Mesodermal cell (in vitro differentiated cells): Measurements from ENCODE around the gene NEDD9. TPM values are rescaled to one million over a fixed set of nuclear protein-coding genes. Genes with fewer than 3 reads are reported as not detected.
A peak's percentile ranks its signal among the peaks of the same experiment; 100 is the strongest.

Experiments used
- H3K27ac ChIP-seq: 2 replicates; pipeline ENCODE4 v1.7.0; 2013; ENCODE audit warnings: mild to moderate bottlenecking, low read depth, low read length, moderate library complexity; ENCODE audit not compliant: severe bottlenecking
- H3K36me3 ChIP-seq: 2 replicates; pipeline ENCODE4 v1.7.1; 2013; ENCODE audit warnings: mild to moderate bottlenecking, low read length, moderate library complexity; ENCODE audit not compliant: control insufficient read depth, insufficient read depth
- H3K4me1 ChIP-seq: one replicate; pipeline ENCODE4 v1.7.1; 2013; ENCODE audit warnings: mild to moderate bottlenecking, low read length; ENCODE audit not compliant: insufficient read depth, control insufficient read depth, poor library complexity, severe bottlenecking
- H3K4me3 ChIP-seq: 2 replicates; pipeline ENCODE4 v1.7.0; 2013; ENCODE audit warnings: low read length, control low read depth, mild to moderate bottlenecking; ENCODE audit not compliant: insufficient read depth, poor library complexity, severe bottlenecking; ENCODE audit errors: extremely low read depth
- H3K9me3 ChIP-seq: 2 replicates; pipeline ENCODE4 v1.7.1; 2013; ENCODE audit warnings: mild to moderate bottlenecking, low read length, moderate library complexity; ENCODE audit not compliant: control insufficient read depth
- WGBS, 2 experiments: methylation state at CpG; one replicate each; pipeline ENCODE4 v1.1.5; 2013; ENCODE audit warnings: missing lambda C conversion rate in 2 of 2; ENCODE audit not compliant: insufficient coverage in 2 of 2; 5-methylcytosine and 5-hydroxymethylcytosine counted together
- polyA plus RNA-seq, 2 experiments: library from polyadenylated mRNA; stranded (reverse); fragments of 50-300 nt; gene quantifications; one replicate each; pipeline ENCODE4 v1.2.3, GENCODE V29; 2013

NEDD9 gene
- 16.7 TPM for polyA plus RNA-seq (2013, experiment 1 of 2)
- 16.1 TPM for polyA plus RNA-seq (2013, experiment 2 of 2)

- Histone ChIP-seq H3K9me3 (no peaks in the 10 kb centered on the region), H3K4me3 (peak within 1 kb of the TSS; percentile 70), H3K27ac (peak within 1 kb of the TSS; percentile 91), H3K36me3 (no peaks in the 10 kb centered on the region), H3K4me1 (peaks cover 27% of the 10 kb centered on the region)
- WGBS, 2 experiments: 1% methylated on average over 16 to 23 of the region's 24 CpGs
Observed at GRCh38 chr6:11232193-11232769, at the start of gene NEDD9. NEDD9 (minus strand) TSS chr6:11232668; CDS start chr6:11232515, 153 bp downstream.

- Histone ChIP-seq H3K4me1 (peaks cover 24% of the 10 kb centered on the region), H3K36me3 (no peaks in the 10 kb centered on the region), H3K27ac (no peak overlapping the region), H3K4me3 (no peak overlapping the region), H3K9me3 (peaks cover 14% of the 10 kb centered on the region)
- WGBS, 2 experiments: 100% methylated on average over 2 of the region's 2 CpGs
Observed at GRCh38 chr6:11282245-11282644, 49.8 kb upstream of the NEDD9 start.

- WGBS, 2 experiments: 80% methylated on average over 2 of the region's 4 CpGs; no CpG with 5 or more reads in 1 of the 2 experiments
- Histone ChIP-seq H3K27ac (no peak overlapping the region), H3K9me3 (peaks cover 7% of the 10 kb centered on the region), H3K4me1 (peaks cover 37% of the 10 kb centered on the region), H3K4me3 (no peak overlapping the region), H3K36me3 (no peaks in the 10 kb centered on the region)
Observed at GRCh38 chr6:11280394-11280793, 47.9 kb upstream of the NEDD9 start.

GRCh38 chr6:11279284-11279689 lies 46.8 kb upstream of the NEDD9 start:
- Histone ChIP-seq H3K4me3 (no peak overlapping the region), H3K27ac (no peak overlapping the region), H3K4me1 (peaks cover 37% of the 10 kb centered on the region), H3K36me3 (no peaks in the 10 kb centered on the region), H3K9me3 (peaks cover 7% of the 10 kb centered on the region)
- 92 to 100% methylated on average over 2 to 12 of the region's 17 CpGs for WGBS, 2 experiments

GRCh38 chr6:11278207-11278559 lies 45.7 kb upstream of the NEDD9 start:
- H3K4me3 ChIP-seq: no peak overlapping the region
- peak overlapping the region; percentile 91 for H3K27ac ChIP-seq
- 56 to 73% methylated on average over 4 of the region's 6 CpGs for WGBS, 2 experiments
- peaks cover 7% of the 10 kb centered on the region for H3K9me3 ChIP-seq
- no peaks in the 10 kb centered on the region for H3K36me3 ChIP-seq
- H3K4me1 ChIP-seq: peaks cover 44% of the 10 kb centered on the region

- no peak overlapping the region for H3K4me3 ChIP-seq
- peaks cover 7% of the 10 kb centered on the region for H3K9me3 ChIP-seq
- no peaks in the 10 kb centered on the region for H3K36me3 ChIP-seq
- peak overlapping the region; percentile 91 for H3K27ac ChIP-seq
- peaks cover 44% of the 10 kb centered on the region for H3K4me1 ChIP-seq
- WGBS, 2 experiments: 59 to 61% methylated on average over 11 of the region's 14 CpGs
Observed at GRCh38 chr6:11277275-11278206, 45.1 kb upstream of the NEDD9 start.

GRCh38 chr6:11276911-11277274 lies 44.4 kb upstream of the NEDD9 start:
- peak overlapping the region; percentile 91 for H3K27ac ChIP-seq
- H3K36me3 ChIP-seq: no peaks in the 10 kb centered on the region
- H3K4me1 ChIP-seq: peaks cover 44% of the 10 kb centered on the region
- no peak overlapping the region for H3K4me3 ChIP-seq
- WGBS, 2 experiments: 92 to 93% methylated on average over 2 of the region's 4 CpGs
- H3K9me3 ChIP-seq: peaks cover 7% of the 10 kb centered on the region

GRCh38 chr6:11276228-11276627 lies 43.8 kb upstream of the NEDD9 start:
- no peak overlapping the region for H3K4me3 ChIP-seq
- peaks cover 6% of the 10 kb centered on the region for H3K9me3 ChIP-seq
- no peak overlapping the region for H3K27ac ChIP-seq
- no peaks in the 10 kb centered on the region for H3K36me3 ChIP-seq
- WGBS, 2 experiments: 93 to 95% methylated on average over 8 of the region's 8 CpGs
- H3K4me1 ChIP-seq: peaks cover 47% of the 10 kb centered on the region

- Histone ChIP-seq H3K27ac (no peak overlapping the region), H3K9me3 (peaks cover under 1% of the 10 kb centered on the region), H3K4me1 (peaks cover 54% of the 10 kb centered on the region), H3K36me3 (no peaks in the 10 kb centered on the region), H3K4me3 (no peak overlapping the region)
- WGBS, 2 experiments: 92 to 100% methylated on average over 1 to 2 of the region's 4 CpGs
Observed at GRCh38 chr6:11275598-11275997, 43.1 kb upstream of the NEDD9 start.

- peaks cover 49% of the 10 kb centered on the region for H3K4me1 ChIP-seq
- 95 to 97% methylated on average over 16 to 18 of the region's 19 CpGs for WGBS, 2 experiments
- H3K27ac ChIP-seq: no peak overlapping the region
- H3K4me3 ChIP-seq: no peak overlapping the region
- no peaks in the 10 kb centered on the region for H3K9me3 ChIP-seq
- no peaks in the 10 kb centered on the region for H3K36me3 ChIP-seq
Observed at GRCh38 chr6:11273406-11274065, 41.1 kb upstream of the NEDD9 start.
